HG03280 (cell line): Measurements from ENCODE around the gene ELP4.
"Not testable (repeated sequence)": the region's sequence is repeated elsewhere in the genome, so short reads cannot be mapped to it uniquely, and the experiment has no call there.

ENCODE experiments used
- ATAC-seq: cut with Tn5 transposase; IDR thresholded peaks from one replicate; pipeline ENCODE4 v1.9.1; 2021; ENCODE audit warnings: mild to moderate bottlenecking, moderate library complexity; ENCODE audit not compliant: unreplicated experiment

Gene ELP4

GRCh38 chr11:31542862-31543261, 33.3 kb downstream of the ELP4 start:
- no peak for ATAC-seq

GRCh38 chr11:31555938-31556337, 46.4 kb downstream of the ELP4 start:
- no peak for ATAC-seq

GRCh38 chr11:31558001-31558400, 48.4 kb downstream of the ELP4 start:
- ATAC-seq = no peak

DNA sequence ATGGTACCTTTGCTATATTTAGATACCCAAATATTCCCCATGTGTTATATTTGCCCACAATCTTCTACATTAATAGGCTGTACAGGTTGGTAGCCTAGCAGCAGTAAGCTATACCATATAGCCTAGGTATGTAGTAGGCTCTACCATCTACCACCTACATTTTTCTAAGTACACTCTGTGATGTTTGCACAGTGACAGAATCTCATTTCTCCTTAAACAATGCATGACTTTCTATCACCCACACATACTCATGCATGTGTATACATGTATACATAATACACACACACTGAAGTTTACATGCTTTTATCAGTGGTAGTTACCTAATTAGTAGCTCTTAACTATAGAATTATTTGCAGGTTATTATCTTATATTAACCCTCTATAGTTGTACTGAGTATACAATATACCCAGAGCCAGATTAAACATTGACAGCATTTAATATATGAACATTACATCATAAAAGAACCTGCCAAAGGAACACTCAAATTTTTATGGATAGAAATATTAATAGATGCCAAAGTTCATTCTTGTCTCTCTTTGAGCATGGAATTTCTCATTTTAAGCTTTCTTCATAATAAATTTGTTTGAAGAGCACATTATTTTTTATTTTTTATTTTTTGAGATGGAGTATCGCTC, 51.4 kb downstream of the ELP4 start:
- no peak for ATAC-seq

- not testable (repeated sequence) for ATAC-seq
These were observed 55.0 kb downstream of the ELP4 start for GRCh38 chr11:31564517-31564916.

GRCh38 chr11:31574133-31574532, 64.6 kb downstream of the ELP4 start:
- ATAC-seq = not testable (repeated sequence)

DNA sequence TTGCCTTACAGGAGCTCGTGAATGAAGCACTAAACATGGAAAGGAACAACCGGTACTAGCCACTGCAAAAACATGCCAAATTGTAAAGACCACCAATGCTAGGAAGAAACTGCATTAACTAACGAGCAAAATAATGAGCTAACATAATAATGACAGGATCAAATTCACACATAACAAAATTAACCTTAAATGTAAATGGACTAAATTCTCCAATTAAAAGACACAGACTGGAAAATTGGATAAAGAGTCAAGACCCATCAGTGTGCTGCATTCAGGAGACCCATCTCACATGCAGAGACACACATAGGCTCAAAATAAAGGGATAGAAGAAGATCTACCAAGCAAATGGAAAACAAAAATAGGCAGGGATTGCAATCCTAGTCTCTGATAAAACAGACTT, 66.2 kb downstream of the ELP4 start:
- ATAC-seq = not testable (repeated sequence)

DNA sequence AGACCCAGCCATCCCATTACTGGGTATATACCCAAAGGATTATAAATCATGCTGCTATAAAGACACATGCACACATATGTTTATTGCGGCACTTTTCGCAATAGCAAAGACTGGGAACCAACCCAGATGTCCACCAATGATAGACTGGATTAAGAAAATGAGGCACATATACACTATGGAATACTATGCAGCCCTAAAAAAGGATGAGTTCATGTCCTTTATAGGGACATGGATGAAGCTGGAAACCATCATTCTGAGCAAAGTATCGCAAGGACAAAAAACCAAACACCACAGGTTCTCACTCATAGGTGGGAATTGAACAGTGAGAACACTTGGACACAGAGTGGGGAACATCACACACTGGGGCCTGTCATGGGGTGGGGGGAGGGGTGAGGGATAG, 69.8 kb downstream of the ELP4 start:
- not testable (repeated sequence) for ATAC-seq

DNA sequence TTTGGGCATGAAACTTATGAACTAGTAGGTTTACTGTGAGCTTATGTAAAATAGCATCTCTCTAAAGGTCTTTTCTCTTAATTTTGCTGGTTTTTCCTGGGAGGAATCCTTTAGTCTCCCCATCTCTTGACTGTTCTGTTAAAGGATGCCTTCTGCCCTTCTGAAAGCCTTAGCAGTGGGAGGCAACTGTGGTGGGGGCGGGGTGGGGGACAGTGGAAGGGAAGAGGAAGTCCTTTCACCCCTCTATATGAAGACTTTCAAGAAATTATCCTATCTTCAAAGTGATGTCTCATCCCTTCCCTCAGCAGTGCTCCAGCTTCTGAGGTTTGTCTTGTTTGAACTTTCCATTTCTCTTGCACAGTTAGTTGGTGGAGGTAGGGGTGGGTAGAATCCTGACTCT, 73.1 kb downstream of the ELP4 start:
- no peak for ATAC-seq

GRCh38 chr11:31598454-31598853, 88.9 kb downstream of the ELP4 start:
- no peak for ATAC-seq

DNA sequence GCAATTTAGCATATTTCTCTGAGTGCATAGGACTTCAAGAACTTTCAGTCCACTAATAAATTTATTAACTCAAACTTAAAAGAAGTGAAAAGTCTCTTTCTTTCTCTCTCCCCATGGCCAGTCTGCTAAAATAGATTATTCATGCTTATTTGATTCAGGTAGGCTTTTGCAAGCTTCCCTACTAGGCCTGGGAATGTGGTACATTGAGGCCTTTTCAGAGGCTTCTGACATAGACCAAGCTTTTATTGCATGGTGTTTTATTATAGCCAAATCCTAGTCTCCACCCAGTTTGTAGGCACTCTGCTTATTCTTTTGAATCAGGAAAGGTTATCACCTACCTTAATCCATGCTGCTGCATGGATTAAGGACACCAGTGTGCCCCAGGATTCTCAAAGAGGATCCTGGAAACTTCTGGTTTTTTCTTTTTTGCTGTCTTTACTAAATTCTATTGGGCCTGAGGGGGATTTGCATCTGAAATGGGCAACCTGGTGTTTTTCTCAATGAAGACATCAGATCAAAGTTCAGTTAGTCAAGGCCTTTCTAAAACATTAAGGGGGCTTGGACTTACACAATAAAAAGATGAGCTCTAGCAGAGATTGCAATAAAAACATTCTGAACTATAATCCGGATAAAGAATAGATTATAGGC, 92.2 kb downstream of the ELP4 start:
- no peak for ATAC-seq

DNA sequence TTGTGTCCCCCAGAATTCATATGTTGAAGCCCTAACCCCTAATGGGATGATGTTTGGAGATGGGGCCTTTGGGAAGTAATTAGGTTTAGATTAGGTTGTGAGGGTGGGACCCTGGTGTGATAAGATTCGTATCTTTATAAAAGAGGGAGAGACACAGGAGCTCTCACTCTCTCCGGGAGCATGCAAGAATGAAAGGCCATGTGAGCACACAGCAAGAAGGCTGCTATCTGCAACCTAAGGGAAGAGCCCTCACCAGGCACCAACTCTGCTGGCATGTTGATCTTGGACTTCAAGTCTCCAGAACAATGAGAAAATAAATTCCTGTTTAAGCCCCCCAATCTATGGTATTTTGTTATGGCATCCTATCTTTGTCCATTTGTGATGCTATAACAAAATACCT, 97.3 kb downstream of the ELP4 start:
- ATAC-seq = no peak

DNA sequence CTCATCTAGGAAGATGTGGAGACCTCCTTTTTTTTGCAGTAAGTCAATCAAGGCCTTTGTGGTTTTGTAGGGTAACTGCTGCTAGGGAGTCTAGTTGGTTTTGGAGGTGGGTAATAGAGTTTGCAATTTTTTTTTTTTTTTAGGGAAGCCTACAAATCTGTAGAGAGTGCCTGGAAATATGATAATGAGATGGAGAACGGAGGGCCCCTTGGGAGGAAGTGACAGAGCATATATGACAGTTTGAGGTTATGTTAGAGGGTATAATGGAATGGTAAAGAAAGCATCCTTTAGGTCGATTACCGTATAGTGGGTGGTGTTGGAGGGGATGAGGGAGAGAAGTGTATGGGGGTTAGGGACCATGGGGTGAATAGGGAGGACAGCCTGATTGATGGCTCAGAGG, 98.3 kb downstream of the ELP4 start:
- no peak for ATAC-seq

DNA sequence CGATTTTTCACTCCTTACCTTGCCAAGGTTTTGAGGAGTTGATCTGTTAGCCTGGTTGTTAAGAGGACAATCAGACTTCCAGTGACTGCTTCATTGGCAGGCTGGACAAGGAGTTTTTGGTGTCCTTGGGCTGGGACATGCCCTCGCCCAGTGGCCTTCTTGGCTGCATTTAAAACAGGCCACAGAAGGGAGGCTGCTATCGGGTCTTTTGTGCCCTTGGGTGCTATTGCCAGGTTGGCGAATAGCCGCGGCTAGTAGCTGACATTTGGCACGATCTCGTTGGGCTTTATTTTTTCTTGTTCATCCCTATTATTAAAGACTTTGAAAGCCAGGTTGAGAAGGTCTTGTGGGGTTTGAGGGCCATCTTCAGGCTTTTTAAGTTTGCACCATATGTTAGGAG, 99.4 kb downstream of the ELP4 start:
- no peak for ATAC-seq

GRCh38 chr11:31610544-31610943, 101.0 kb downstream of the ELP4 start:
- no peak for ATAC-seq

GRCh38 chr11:31617246-31617645, 107.7 kb downstream of the ELP4 start:
- ATAC-seq = no peak

DNA sequence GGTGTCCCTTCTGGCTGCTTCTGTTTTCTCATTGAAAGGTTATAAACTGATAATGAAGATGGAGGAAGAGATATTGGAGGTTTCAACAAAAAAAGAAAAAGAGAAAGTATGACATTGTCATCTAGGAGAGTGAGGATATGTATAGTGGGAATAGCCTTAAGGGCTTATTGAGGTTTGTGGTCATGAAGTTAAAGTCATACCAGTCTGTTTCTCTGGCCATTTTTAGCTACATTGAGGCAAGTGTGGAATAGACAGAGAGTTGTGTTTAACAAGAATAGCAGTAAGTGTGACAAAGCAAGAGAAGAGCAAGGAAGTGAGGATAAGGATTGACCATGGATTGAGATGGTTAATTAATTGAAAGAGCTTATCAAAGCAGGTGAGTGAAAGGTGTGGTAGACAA, 110.4 kb downstream of the ELP4 start:
- no peak for ATAC-seq

- ATAC-seq = no peak
These were observed 110.9 kb downstream of the ELP4 start for GRCh38 chr11:31620434-31620833.

GRCh38 chr11:31625868-31626267, 116.3 kb downstream of the ELP4 start:
- ATAC-seq = no peak

- no peak for ATAC-seq
These were observed 118.5 kb downstream of the ELP4 start for GRCh38 chr11:31628111-31628510.

- ATAC-seq = no peak
These were observed 127.4 kb downstream of the ELP4 start for GRCh38 chr11:31636983-31637382.

DNA sequence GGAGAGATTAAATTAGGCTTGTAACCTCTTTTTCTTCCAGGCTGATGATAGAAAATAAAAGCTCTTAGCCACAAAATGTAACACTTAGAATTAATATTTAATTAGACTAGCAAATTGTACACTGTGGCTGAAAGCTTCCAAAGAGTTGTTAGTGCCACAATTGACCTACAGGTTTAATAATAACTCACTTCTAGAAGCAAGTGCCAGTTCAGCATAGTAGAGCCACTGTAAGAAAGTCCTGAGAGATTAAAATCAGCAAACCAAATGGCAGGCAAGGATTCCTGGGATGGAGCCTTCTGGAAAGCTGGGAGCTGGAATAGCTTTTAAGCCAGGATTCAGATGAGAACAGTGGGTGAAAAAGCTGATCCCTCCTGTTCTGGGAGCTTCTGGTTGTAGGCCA, 131.0 kb downstream of the ELP4 start:
- no peak for ATAC-seq
